A673 (cell line): ENCODE data around the gene RNF220. TPM values are rescaled to one million over a fixed set of nuclear protein-coding genes. Genes with fewer than 3 reads are reported as not detected.

Source experiments
- BruUV-seq: library from RNA; stranded (reverse); fragments of 400-500 nt; replicated peaks from 2 replicates; lab custom pipeline; 2021; lab: Mats Ljungman, UMichigan
- CTCF ChIA-PET: fragments of 300-600 bp; sonication (Branson Sonifier 250); formaldehyde crosslinking; loops from one replicate; lab custom pipeline; 2022; ENCODE audit warnings: antibody characterized with exemption; lab: Charles Lee
- POLR2A ChIA-PET: fragments of 300-600 bp; sonication (Branson Sonifier 250); formaldehyde crosslinking; loops from one replicate; lab custom pipeline; 2022; ENCODE audit warnings: antibody characterized with exemption; ENCODE audit not compliant: low non-redundant PET; lab: Charles Lee
- DNase-seq: peaks from one replicate; pipeline ENCODE4 v3.0.0-alpha.2; 2015; ENCODE audit warnings: low spot score
- H3K27ac ChIP-seq: fragments of 200-600 bp; sonication (generic); 2 replicates; pipeline ENCODE4 v1.5.1; 2016; ENCODE audit warnings: mixed run types, low read depth, mild to moderate bottlenecking, mixed read lengths, antibody characterized with exemption, low read length; ENCODE audit not compliant: poor library complexity, severe bottlenecking
- H3K27me3 ChIP-seq: fragments of 200-600 bp; sonication (generic); replicated peaks from 2 replicates; pipeline ENCODE4 v1.6.1; 2017; ENCODE audit warnings: mixed run types, low read depth, mild to moderate bottlenecking, mixed read lengths, antibody characterized with exemption, low read length; ENCODE audit not compliant: insufficient read depth, poor library complexity
- H3K36me3 ChIP-seq: fragments of 200-600 bp; sonication (generic); 2 replicates; pipeline ENCODE4 v1.6.1; 2016; ENCODE audit warnings: mixed run types, mild to moderate bottlenecking, mixed read lengths, antibody characterized with exemption, low read length; ENCODE audit not compliant: insufficient read depth, poor library complexity, severe bottlenecking
- H3K4me1 ChIP-seq: fragments of 200-600 bp; sonication (generic); 2 replicates; pipeline ENCODE4 v1.6.1; 2017; ENCODE audit warnings: mixed run types, mild to moderate bottlenecking, mixed read lengths, antibody characterized with exemption, low read length; ENCODE audit not compliant: insufficient read depth, poor library complexity, severe bottlenecking
- H3K4me3 ChIP-seq: fragments of 200-600 bp; sonication (generic); 2 replicates; pipeline ENCODE4 v1.5.1; 2016; ENCODE audit warnings: low read depth, mixed run types, mild to moderate bottlenecking, mixed read lengths, low read length; ENCODE audit not compliant: poor library complexity, severe bottlenecking
- H3K9me3 ChIP-seq: fragments of 200-600 bp; sonication (generic); 2 replicates; pipeline ENCODE4 v1.6.1; 2016; ENCODE audit warnings: mixed run types, low read depth, mild to moderate bottlenecking, mixed read lengths, antibody characterized with exemption, low read length; ENCODE audit not compliant: poor library complexity, severe bottlenecking
- CTCF ChIP-seq: fragments of 300-800, 200-600 bp; sonication (generic); conservative IDR thresholded peaks from 2 replicates; pipeline ENCODE4 v1.5.1; 2017; ENCODE audit warnings: low read depth, mild to moderate bottlenecking, antibody characterized with exemption, low read length, moderate library complexity, mixed read lengths
- EZH2 ChIP-seq: fragments of 200-600 bp; sonication (generic); IDR thresholded peaks from 2 replicates; pipeline ENCODE4 v1.6.1; 2017; ENCODE audit warnings: borderline replicate concordance, low read depth, mild to moderate bottlenecking, mixed read lengths, antibody characterized with exemption, low read length; ENCODE audit not compliant: poor library complexity, severe bottlenecking
- intact Hi-C: fragments of 100-400 bp; cut with micrococcal nuclease; formaldehyde crosslinking; loops from one replicate; pipeline ENCODE4 v1.10.0; 2022; ENCODE audit not compliant: unreplicated experiment
- total RNA-seq: library from RNA; stranded (reverse); gene quantifications from 2 replicates; pipeline ENCODE4 v1.2.3, GENCODE V29; 2021

Gene RNF220
- total RNA-seq, 1 experiment from 2014 or later, result 80.6 TPM

- ChIA-PET CTCF (no interaction called here), POLR2A (no interaction called here)
- intact Hi-C loops, result no loop called here
- no peak overlapping the region for H3K27ac ChIP-seq
- DNase-seq, result no peak
- no peak overlapping the region for H3K4me3 ChIP-seq
- TF ChIP-seq CTCF (no peak), EZH2 (no peak)
- no TSS peak for BruUV-seq
- H3K27me3 ChIP-seq, result no peaks in the 10 kb centered on the region
- no peaks in the 10 kb centered on the region for H3K36me3 ChIP-seq
- H3K4me1 ChIP-seq, result no peaks in the 10 kb centered on the region
- H3K9me3 ChIP-seq, result no peaks in the 10 kb centered on the region
Observed at GRCh38 chr1:44575396-44575795, 170.3 kb downstream of the RNF220 start.

- no peak for DNase-seq
- Histone ChIP-seq H3K27me3 (no peaks in the 10 kb centered on the region), H3K9me3 (no peaks in the 10 kb centered on the region), H3K4me3 (no peak overlapping the region), H3K27ac (no peak overlapping the region), H3K4me1 (no peaks in the 10 kb centered on the region), H3K36me3 (no peaks in the 10 kb centered on the region)
- ChIA-PET POLR2A (no interaction called here), CTCF (no interaction called here)
- intact Hi-C loops, result no loop called here
- TF ChIP-seq CTCF (no peak), EZH2 (no peak)
- no TSS peak for BruUV-seq
Observed at GRCh38 chr1:44576456-44577150, 171.5 kb downstream of the RNF220 start.

- POLR2A ChIA-PET, result no interaction called here
Observed at GRCh38 chr1:44581205-44581604, 176.2 kb downstream of the RNF220 start.

More at GRCh38 chr1:44581205-44581604, 176.2 kb downstream of the RNF220 start:
- Histone ChIP-seq H3K36me3 (no peaks in the 10 kb centered on the region), H3K4me1 (no peaks in the 10 kb centered on the region), H3K27ac (no peak overlapping the region), H3K27me3 (no peaks in the 10 kb centered on the region), H3K9me3 (no peaks in the 10 kb centered on the region), H3K4me3 (no peak overlapping the region)
- intact Hi-C loops, result no loop called here
- BruUV-seq, result no TSS peak
- no peak for DNase-seq
- TF ChIP-seq EZH2 (no peak), CTCF (no peak)
- CTCF ChIA-PET, result no interaction called here
